Caco-2 (cell line): ENCODE measurements around the gene IL22RA1. TPM values are rescaled to one million over a fixed set of nuclear protein-coding genes. Genes with fewer than 3 reads are reported as not detected.

Experiments
- BruUV-seq: library from RNA; stranded (reverse); fragments of 400-500 nt; replicated peaks from 2 replicates; lab custom pipeline; 2021; lab: Mats Ljungman, UMichigan
- CTCF ChIA-PET: fragments of 300-600 bp; sonication (Branson Sonifier 250); formaldehyde crosslinking; loops from one replicate; lab custom pipeline; 2022; ENCODE audit warnings: antibody characterized with exemption; lab: Charles Lee
- POLR2A ChIA-PET: fragments of 300-600 bp; sonication (Branson Sonifier 250); formaldehyde crosslinking; loops from one replicate; lab custom pipeline; 2022; ENCODE audit warnings: antibody characterized with exemption; lab: Charles Lee
- DNase-seq, 2 experiments: peaks; one replicate each; pipeline versions ENCODE4 v3.0.0 to v3.0.0-alpha.2; 2020 to 2022
- H3K27me3 ChIP-seq: replicated peaks from 2 replicates; pipeline ENCODE4 v1.6.0; 2011; ENCODE audit warnings: low read length; ENCODE audit not compliant: control insufficient read depth, insufficient read depth
- H3K36me3 ChIP-seq: 2 replicates; pipeline ENCODE4 v1.5.1; 2011; ENCODE audit warnings: low read length; ENCODE audit not compliant: control insufficient read depth, insufficient read depth
- H3K4me1 ChIP-seq: fragments of 250-450 bp; sonication (Bioruptor Pico); 2 replicates; pipeline ENCODE4 v1.5.1; 2020; ENCODE audit warnings: mild to moderate bottlenecking
- H3K4me3 ChIP-seq: 2 replicates; pipeline ENCODE4 v1.5.1; 2011; ENCODE audit warnings: low read depth, mild to moderate bottlenecking, control low read depth, low read length
- H3K9me3 ChIP-seq: fragments of 250-450 bp; sonication (Bioruptor Pico); 2 replicates; pipeline ENCODE4 v1.5.1; 2020; ENCODE audit warnings: mild to moderate bottlenecking, moderate library complexity
- H3K27ac Mint-ChIP-seq: one replicate; pipeline ENCODE4 v1.8.0; 2022; ENCODE audit warnings: mixed read lengths; ENCODE audit not compliant: unreplicated experiment
- H3K27me3 Mint-ChIP-seq: one replicate; pipeline ENCODE4 v1.8.0; 2022; ENCODE audit warnings: mixed read lengths; ENCODE audit not compliant: insufficient read depth, unreplicated experiment
- H3K36me3 Mint-ChIP-seq: one replicate; pipeline ENCODE4 v1.8.0; 2022; ENCODE audit warnings: mild to moderate bottlenecking, mixed read lengths; ENCODE audit not compliant: insufficient read depth, unreplicated experiment
- H3K4me1 Mint-ChIP-seq: one replicate; pipeline ENCODE4 v1.8.0; 2022; ENCODE audit warnings: low read depth, mixed read lengths; ENCODE audit not compliant: unreplicated experiment
- H3K4me3 Mint-ChIP-seq: one replicate; pipeline ENCODE4 v1.8.0; 2022; ENCODE audit warnings: mild to moderate bottlenecking, moderate library complexity, mixed read lengths; ENCODE audit not compliant: unreplicated experiment
- H3K9me3 Mint-ChIP-seq: one replicate; pipeline ENCODE4 v1.8.0; 2022; ENCODE audit warnings: mixed read lengths; ENCODE audit not compliant: unreplicated experiment
- CTCF ChIP-seq, 2 experiments: fragments of 200-600 bp in 1 of 2; IDR thresholded peaks; 1 replicate in 1 of 2; 2 replicates in 1 of 2; pipeline versions ENCODE4 v1.5.1 to v1.8.0; 2011 to 2022; ENCODE audit warnings: antibody characterized with exemption in 1 of 2, control low read depth in 1 of 2, inconsistent platforms in 1 of 2, low read depth in 1 of 2, low read length in 1 of 2, mild to moderate bottlenecking in 1 of 2, moderate library complexity in 1 of 2; ENCODE audit not compliant: insufficient read depth in 1 of 2, severe bottlenecking in 1 of 2, unreplicated experiment in 1 of 2
- intact Hi-C: fragments of 100-400 bp; cut with micrococcal nuclease; formaldehyde crosslinking; loops from one replicate; pipeline ENCODE4 v1.10.0; 2022; ENCODE audit not compliant: unreplicated experiment
- total RNA-seq: library from RNA; stranded (reverse); gene quantifications from 2 replicates; pipeline ENCODE4 v1.2.3, GENCODE V29; 2022

IL22RA1 gene
- total RNA-seq, 1 experiment from 2014 or later = 2.5 TPM

- no peaks in the 10 kb centered on the region for H3K36me3 ChIP-seq
- H3K36me3 Mint-ChIP-seq = no peaks in the 10 kb centered on the region
- POLR2A ChIA-PET = no interaction called here
- no peak overlapping the region for H3K27ac Mint-ChIP-seq
- no peaks in the 10 kb centered on the region for H3K9me3 Mint-ChIP-seq
- no peak overlapping the region for H3K4me3 Mint-ChIP-seq
- BruUV-seq = no TSS peak
- intact Hi-C loops = no loop called here
- no peaks in the 10 kb centered on the region for H3K9me3 ChIP-seq
- H3K27me3 ChIP-seq = no peaks in the 10 kb centered on the region
- H3K4me1 ChIP-seq = peaks cover 10% of the 10 kb centered on the region
- CTCF ChIA-PET = no interaction called here
- H3K4me1 Mint-ChIP-seq = peaks cover 15% of the 10 kb centered on the region
- no peaks in the 10 kb centered on the region for H3K27me3 Mint-ChIP-seq
- no peak for TF ChIP-seq CTCF (IDR thresholded peaks at IDR 0.05; ENCODE audit: insufficient read depth in 1 of 2, low read depth in 1 of 2, low read length in 1 of 2, severe bottlenecking in 1 of 2, unreplicated experiment in 1 of 2)
- H3K4me3 ChIP-seq = no peak overlapping the region
- no peak for DNase-seq
These were observed 31.0 kb upstream of the IL22RA1 start for GRCh38 chr1:24173638-24174575.

DNA sequence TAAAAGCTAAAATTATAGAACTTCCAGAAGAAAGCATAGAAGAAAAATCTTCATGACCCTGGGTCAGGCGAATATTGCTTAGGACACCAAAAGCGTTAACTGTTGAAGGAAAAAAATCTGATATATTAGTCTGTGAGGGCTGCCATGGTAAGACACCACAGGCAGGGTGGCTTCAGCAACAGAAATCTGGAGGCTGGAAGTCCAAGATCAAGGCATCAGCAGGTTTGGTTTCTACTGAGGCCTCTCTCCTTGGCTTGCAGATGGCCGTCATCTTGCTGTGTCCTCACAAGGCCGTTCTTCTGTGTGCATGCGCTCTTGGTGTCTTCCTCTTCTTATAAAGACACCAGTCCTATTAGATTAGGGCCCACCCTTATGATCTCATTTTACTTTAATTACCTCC, 29.7 kb upstream of the IL22RA1 start:
- no peaks in the 10 kb centered on the region for H3K9me3 Mint-ChIP-seq
- ChIA-PET CTCF (no interaction called here), POLR2A (no interaction called here)
- no peak overlapping the region for H3K4me3 Mint-ChIP-seq
- TF ChIP-seq CTCF (IDR thresholded peaks at IDR 0.05; ENCODE audit: insufficient read depth in 1 of 2, low read depth in 1 of 2, low read length in 1 of 2, severe bottlenecking in 1 of 2, unreplicated experiment in 1 of 2) = no peak
- intact Hi-C loops = no loop called here
- H3K27me3 ChIP-seq = no peaks in the 10 kb centered on the region
- H3K27me3 Mint-ChIP-seq = no peaks in the 10 kb centered on the region
- no peaks in the 10 kb centered on the region for H3K9me3 ChIP-seq
- no peak overlapping the region for H3K27ac Mint-ChIP-seq
- H3K4me1 Mint-ChIP-seq = peaks cover 15% of the 10 kb centered on the region
- no peaks in the 10 kb centered on the region for H3K36me3 ChIP-seq
- peaks cover 10% of the 10 kb centered on the region for H3K4me1 ChIP-seq
- H3K36me3 Mint-ChIP-seq = no peaks in the 10 kb centered on the region
- no TSS peak for BruUV-seq
- H3K4me3 ChIP-seq = no peak overlapping the region
- DNase-seq = no peak

DNA sequence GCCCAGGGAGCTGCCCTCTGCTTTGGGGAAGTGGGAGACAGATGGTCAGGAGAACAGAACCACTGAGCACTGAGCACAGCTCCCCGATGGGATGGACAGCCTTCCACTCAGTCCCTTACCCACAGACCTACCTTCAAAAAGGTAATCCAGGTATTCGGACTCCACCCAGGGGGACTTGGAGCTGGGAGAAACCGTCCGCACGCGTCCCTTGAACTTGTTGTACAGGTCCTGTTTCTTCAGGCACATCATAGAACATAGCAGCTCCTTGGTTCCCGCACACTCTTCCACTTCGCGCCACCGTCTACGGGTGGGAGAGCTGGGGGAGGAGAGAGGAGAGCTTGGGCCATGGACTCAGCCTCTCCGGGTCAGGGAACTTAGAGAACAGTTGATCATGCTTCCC, 26.3 kb upstream of the IL22RA1 start:
- Histone ChIP-seq H3K4me1 (no peaks in the 10 kb centered on the region; the same call in 1 of the 2 replicates), H3K9me3 (no peaks in the 10 kb centered on the region), H3K27me3 (no peaks in the 10 kb centered on the region), H3K4me3 (no peak overlapping the region), H3K36me3 (no peaks in the 10 kb centered on the region)
- no peak for DNase-seq
- ChIA-PET CTCF (no interaction called here), POLR2A (interaction anchor here (0.7 kb wide), 1 partner anchor 18 kb away, joined by 3 read pairs; no protein-coding TSS in a partner anchor)
- Mint-ChIP-seq H3K36me3 (peaks cover 16% of the 10 kb centered on the region), H3K27me3 (no peaks in the 10 kb centered on the region), H3K4me3 (no peak overlapping the region), H3K4me1 (peaks cover 24% of the 10 kb centered on the region), H3K27ac (no peak overlapping the region), H3K9me3 (peaks cover 11% of the 10 kb centered on the region)
- TF ChIP-seq CTCF (IDR thresholded peaks at IDR 0.05; ENCODE audit: insufficient read depth in 1 of 2, low read depth in 1 of 2, low read length in 1 of 2, severe bottlenecking in 1 of 2, unreplicated experiment in 1 of 2) = no peak
- no TSS peak for BruUV-seq
- intact Hi-C loops = no loop called here
